Measurements from ENCODE around the gene UCHL5.

Gene UCHL5

GRCh38 chr1:192977089-192977706 lies 82.0 kb downstream of the UCHL5 start:
- Histone ChIP-seq H3K27ac (replicated peaks) (no peak overlapping the region), H3K4me3 (replicated peaks; ENCODE audit: insufficient read depth, low read length) (no peak overlapping the region), H3K27me3 (ENCODE audit: insufficient read depth, poor library complexity, severe bottlenecking) (no peaks in the 10 kb centered on the region)
- DNase-seq (ENCODE audit: low read depth in 1 of 2, low spot score in 1 of 2): no peak
- no peak for TF ChIP-seq POLR2AphosphoS5 (IDR thresholded peaks at IDR 0.05; ENCODE audit: low read depth)

DNA sequence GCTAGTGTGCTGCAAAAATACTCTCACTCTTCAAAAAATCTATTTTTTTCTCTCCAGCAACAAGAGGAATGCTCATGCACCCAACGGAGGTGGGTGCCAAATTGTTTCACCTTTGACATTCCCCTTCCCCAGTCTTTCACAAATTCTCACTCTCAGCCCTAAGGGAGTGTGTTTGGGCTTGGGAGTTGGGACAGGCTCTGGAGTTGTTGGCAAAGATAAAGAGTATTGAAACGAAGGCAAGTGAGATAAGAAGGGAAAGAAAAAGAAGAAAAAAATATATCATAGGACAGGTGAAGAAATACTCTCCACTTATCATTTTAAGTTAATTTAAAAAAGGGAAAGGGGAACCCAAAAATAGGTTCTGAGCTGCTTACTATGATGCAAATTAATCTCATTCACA lies 82.6 kb downstream of the UCHL5 start:
- no peaks in the 10 kb centered on the region for H3K27me3 ChIP-seq (ENCODE audit: insufficient read depth, poor library complexity, severe bottlenecking)
- no peak for DNase-seq (ENCODE audit: low read depth in 1 of 2, low spot score in 1 of 2)
- TF ChIP-seq CTCF (IDR thresholded peaks at IDR 0.05; ENCODE audit: insufficient read depth, low read length): no peak
- no peak overlapping the region for H3K4me3 ChIP-seq (replicated peaks; ENCODE audit: insufficient read depth, low read length)
- no peak overlapping the region for H3K27ac ChIP-seq (replicated peaks)

- no peak for TF ChIP-seq CTCF (IDR thresholded peaks at IDR 0.05; ENCODE audit: insufficient read depth, low read length)
- Histone ChIP-seq H3K27ac (replicated peaks) (no peak overlapping the region), H3K27me3 (ENCODE audit: insufficient read depth, poor library complexity, severe bottlenecking) (no peaks in the 10 kb centered on the region), H3K4me3 (replicated peaks; ENCODE audit: insufficient read depth, low read length) (no peak overlapping the region)
- no peak for DNase-seq (ENCODE audit: low read depth in 1 of 2, low spot score in 1 of 2)
Observed at GRCh38 chr1:192974701-192975100, 84.5 kb downstream of the UCHL5 start.

GRCh38 chr1:192973988-192974387 lies 85.2 kb downstream of the UCHL5 start:
- H3K27ac ChIP-seq (replicated peaks): no peak overlapping the region
- TF ChIP-seq SPI1 (IDR thresholded peaks at IDR 0.05; ENCODE audit: borderline replicate concordance, low read depth) (no peak), POLR2AphosphoS5 (IDR thresholded peaks at IDR 0.05; ENCODE audit: low read depth) (no peak), CTCF (IDR thresholded peaks at IDR 0.05; ENCODE audit: insufficient read depth, low read length) (no peak), REST (IDR thresholded peaks at IDR 0.05; ENCODE audit: insufficient replicate concordance, low read depth) (no peak), GABPA (IDR thresholded peaks at IDR 0.05; ENCODE audit: low read depth) (no peak)
- no peaks in the 10 kb centered on the region for H3K27me3 ChIP-seq (ENCODE audit: insufficient read depth, poor library complexity, severe bottlenecking)
- no peak overlapping the region for H3K4me3 ChIP-seq (replicated peaks; ENCODE audit: insufficient read depth, low read length)
- no peak for DNase-seq (ENCODE audit: low read depth in 1 of 2, low spot score in 1 of 2)

- no peak overlapping the region for H3K27ac ChIP-seq (replicated peaks)
- no peak overlapping the region for H3K4me3 ChIP-seq (replicated peaks; ENCODE audit: insufficient read depth, low read length)
- no peaks in the 10 kb centered on the region for H3K27me3 ChIP-seq (ENCODE audit: insufficient read depth, poor library complexity, severe bottlenecking)
- DNase-seq (ENCODE audit: low read depth in 1 of 2, low spot score in 1 of 2): no peak
- TF ChIP-seq CTCF (IDR thresholded peaks at IDR 0.05; ENCODE audit: insufficient read depth, low read length) (no peak), GABPA (IDR thresholded peaks at IDR 0.05; ENCODE audit: low read depth) (no peak), POLR2AphosphoS5 (IDR thresholded peaks at IDR 0.05; ENCODE audit: low read depth) (no peak), SPI1 (IDR thresholded peaks at IDR 0.05; ENCODE audit: borderline replicate concordance, low read depth) (no peak), REST (IDR thresholded peaks at IDR 0.05; ENCODE audit: insufficient replicate concordance, low read depth) (no peak)
Observed at GRCh38 chr1:192973202-192973601, 86.0 kb downstream of the UCHL5 start.
